Rectal smooth muscle tissue (tissue), 1 donor: ENCODE data around the gene FN1.

Experiments
- H3K27ac ChIP-seq: one replicate; pipeline ENCODE4 v1.7.0; 2013; ENCODE audit warnings: low read depth, low read length, inconsistent platforms
- H3K27me3 ChIP-seq: one replicate; pipeline ENCODE4 v1.7.0; 2013; ENCODE audit warnings: low read length; ENCODE audit not compliant: control insufficient read depth, insufficient read depth
- H3K36me3 ChIP-seq: one replicate; pipeline ENCODE4 v1.7.0; 2013; ENCODE audit warnings: low read length; ENCODE audit not compliant: control insufficient read depth, insufficient read depth
- H3K4me1 ChIP-seq: one replicate; pipeline ENCODE4 v1.7.0; 2013; ENCODE audit warnings: low read length; ENCODE audit not compliant: control insufficient read depth, insufficient read depth
- H3K4me3 ChIP-seq: one replicate; pipeline ENCODE4 v1.7.0; 2013; ENCODE audit warnings: low read length
- H3K9ac ChIP-seq: one replicate; pipeline ENCODE4 v1.7.0; 2013; ENCODE audit warnings: low read length

Gene FN1

DNA sequence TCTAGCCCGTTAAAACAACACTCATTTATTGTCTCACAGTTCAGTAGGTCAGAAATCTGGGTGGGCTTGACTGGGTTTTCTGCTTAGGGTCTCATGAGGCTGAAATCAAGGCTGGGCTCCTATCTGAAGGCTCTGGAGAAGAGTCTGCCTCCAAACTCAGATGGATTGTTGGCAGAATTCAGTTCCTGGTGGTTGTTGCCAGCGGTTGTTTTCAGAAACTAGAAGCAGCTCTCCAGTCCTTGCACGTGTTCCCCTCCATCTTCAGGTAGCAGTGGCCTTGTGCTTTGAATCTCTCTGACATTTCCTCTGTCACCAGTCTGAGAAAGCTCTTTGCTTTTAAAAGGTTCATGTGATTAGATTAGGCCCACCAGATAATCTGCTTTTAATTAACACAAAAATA, 20.1 kb upstream of the FN1 start:
- Histone ChIP-seq H3K27me3 (no peaks in the 10 kb centered on the region), H3K4me3 (no peak overlapping the region), H3K9ac (no peak overlapping the region), H3K36me3 (no peaks in the 10 kb centered on the region), H3K4me1 (peaks cover 3% of the 10 kb centered on the region), H3K27ac (no peak overlapping the region)

DNA sequence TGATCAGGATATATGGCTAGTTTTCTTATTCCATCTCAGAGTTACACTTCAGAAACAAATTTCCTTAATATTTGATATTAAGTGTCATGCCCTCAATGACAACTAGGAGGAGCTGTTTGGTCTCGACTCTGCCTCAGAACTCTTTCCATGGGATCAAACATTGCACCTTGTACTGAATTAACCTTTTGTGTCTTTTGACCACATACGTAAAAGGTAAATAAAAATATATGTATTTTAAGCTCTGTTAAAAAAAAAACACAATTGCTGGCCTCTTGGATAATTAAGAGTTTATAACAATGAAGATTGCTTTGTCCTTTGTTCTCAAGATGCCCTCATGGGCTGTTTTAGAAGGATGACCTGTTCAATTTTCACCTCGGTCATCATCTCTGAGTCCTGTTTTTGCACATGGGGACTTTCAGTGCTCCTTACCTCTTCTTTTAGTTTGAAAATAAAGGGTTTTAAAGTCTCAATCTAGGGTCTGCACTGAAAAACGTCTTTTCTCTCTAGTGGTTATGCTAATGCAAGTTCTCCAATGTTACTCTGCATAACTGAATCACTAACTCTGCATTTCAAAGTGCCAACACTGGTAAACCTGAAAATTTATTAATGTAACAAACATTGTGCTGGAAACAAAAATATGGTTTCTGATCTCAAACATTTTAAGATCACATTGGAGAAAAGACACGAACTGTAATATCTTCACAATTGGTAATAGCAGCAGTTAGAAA, 18.8 kb upstream of the FN1 start:
- Histone ChIP-seq H3K27me3 (no peaks in the 10 kb centered on the region), H3K9ac (no peak overlapping the region), H3K27ac (no peak overlapping the region), H3K4me3 (no peak overlapping the region), H3K36me3 (no peaks in the 10 kb centered on the region), H3K4me1 (no peaks in the 10 kb centered on the region)

DNA sequence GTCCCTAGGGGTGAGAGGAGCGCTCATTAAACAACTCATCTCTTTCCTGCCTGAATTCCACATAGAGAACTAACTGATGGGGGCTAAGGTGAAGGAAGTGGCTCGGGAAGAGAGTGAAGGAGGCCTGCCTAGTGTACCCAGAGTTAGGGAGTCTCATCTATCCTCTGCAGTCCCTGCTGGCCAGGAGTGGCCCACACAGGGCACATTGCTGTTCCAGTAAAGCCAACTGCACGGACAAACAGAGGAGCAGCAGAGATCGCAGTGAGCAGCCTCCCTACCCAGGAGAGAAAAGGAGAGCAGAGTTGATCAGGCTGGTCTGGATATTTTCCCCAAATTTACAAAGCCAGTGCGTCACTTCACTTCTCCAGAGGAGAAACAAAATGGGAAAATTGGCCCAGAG, 16.9 kb upstream of the FN1 start:
- H3K27ac ChIP-seq = no peak overlapping the region
- H3K4me1 ChIP-seq = no peaks in the 10 kb centered on the region
- no peak overlapping the region for H3K9ac ChIP-seq
- H3K4me3 ChIP-seq = no peak overlapping the region
- H3K27me3 ChIP-seq = no peaks in the 10 kb centered on the region
- H3K36me3 ChIP-seq = no peaks in the 10 kb centered on the region

DNA sequence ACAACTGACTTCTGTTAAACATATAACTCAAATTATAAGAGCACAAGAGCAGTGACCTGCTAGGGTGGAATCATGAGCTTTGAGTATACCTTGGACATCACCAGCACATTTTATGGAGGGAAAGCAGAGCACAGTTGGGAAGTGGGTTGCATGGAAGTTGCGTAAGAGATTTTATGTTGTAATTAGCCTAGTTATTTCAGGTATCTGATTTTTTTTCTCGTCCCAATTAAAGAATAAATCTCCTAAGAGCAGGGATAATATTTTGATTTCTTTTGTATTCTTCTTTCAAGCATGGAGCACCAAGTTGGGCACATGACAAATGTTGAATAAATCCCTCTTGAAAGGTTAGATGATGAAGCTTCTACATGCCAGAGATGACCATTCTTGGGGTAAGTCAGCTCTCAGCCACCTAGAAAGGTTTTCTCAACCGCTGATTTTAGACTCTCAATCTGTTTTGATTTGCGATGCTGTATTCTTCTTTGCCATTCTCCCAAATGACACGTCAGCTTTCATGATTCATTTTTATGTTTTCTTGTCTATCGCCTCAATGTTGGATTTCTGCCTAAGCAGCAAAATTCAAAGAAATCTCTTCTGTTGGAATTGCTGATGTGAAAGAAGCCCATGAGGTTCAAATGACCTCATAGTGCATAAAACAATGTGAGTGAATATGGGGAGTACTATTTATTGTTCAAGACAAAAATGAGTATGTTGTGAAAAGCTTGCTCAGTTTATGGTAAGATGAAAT, 15.3 kb upstream of the FN1 start:
- H3K36me3 ChIP-seq = no peaks in the 10 kb centered on the region
- no peaks in the 10 kb centered on the region for H3K4me1 ChIP-seq
- no peaks in the 10 kb centered on the region for H3K27me3 ChIP-seq
- H3K4me3 ChIP-seq = no peak overlapping the region
- no peak overlapping the region for H3K27ac ChIP-seq
- no peak overlapping the region for H3K9ac ChIP-seq

DNA sequence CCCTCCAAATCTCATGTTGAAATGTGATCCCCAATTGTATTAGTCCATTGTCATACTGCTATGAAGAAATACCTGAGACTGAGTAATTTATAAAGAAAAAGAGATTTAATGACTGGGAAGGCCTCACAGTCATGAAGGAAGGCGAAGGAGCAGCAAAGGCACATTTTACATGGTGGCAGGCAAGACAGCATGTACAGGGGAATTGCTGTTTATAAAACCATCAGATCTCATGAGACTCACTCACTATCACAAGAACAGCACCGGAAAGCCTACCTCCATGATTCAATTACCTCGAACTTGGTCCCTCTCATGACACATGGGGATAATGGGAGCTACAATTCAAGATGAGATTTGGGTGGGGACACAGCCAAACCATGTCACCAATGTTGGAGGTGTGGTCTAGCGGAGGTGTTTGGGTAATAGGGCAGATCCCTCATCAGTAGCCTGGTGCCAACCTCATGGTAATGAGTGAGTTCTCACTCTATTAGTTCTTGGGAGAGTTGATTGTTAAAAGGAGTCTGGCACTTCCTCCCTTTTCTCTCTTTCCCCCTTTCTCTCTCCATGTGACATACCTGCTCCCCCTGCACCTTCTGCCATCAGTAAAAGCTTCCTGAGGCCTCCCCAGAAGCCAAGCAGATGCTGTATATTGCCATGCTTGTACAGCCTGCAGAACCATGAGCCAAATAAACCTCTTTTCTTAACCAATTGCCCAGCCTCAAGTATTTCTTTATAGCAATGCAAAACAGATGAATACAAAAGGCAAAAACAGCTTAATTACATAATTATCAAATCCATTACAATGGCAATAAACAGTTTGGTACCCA, 14.5 kb upstream of the FN1 start:
- Histone ChIP-seq H3K27ac (no peak overlapping the region), H3K4me3 (no peak overlapping the region)

DNA sequence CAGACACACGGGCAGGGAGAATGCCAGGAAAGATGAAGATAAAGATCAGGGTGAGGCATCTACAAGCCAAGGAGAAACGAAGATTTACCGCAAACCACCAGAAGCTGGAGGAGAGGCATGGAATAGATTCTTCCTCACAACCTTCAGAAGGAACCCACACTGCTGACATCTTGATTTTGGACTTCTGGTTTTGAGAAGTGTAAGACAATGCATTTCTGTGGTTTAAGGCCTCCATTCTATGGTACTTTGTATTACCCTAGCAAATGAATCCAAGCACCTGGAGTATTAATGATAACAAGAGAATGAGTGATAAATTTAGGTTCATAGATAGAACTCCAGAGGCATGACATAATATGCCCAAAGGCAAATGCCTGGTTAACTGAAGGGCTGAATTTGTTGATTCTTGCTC, 11.8 kb upstream of the FN1 start:
- no peak overlapping the region for H3K9ac ChIP-seq
- no peak overlapping the region for H3K4me3 ChIP-seq
- H3K27ac ChIP-seq = no peak overlapping the region
- no peaks in the 10 kb centered on the region for H3K36me3 ChIP-seq
- H3K27me3 ChIP-seq = no peaks in the 10 kb centered on the region
- no peaks in the 10 kb centered on the region for H3K4me1 ChIP-seq

More for the DNA sequence above, 14.5 kb upstream of the FN1 start:
- no peak overlapping the region for H3K9ac ChIP-seq
- H3K27me3 ChIP-seq = no peaks in the 10 kb centered on the region
- H3K4me1 ChIP-seq = no peaks in the 10 kb centered on the region
- no peaks in the 10 kb centered on the region for H3K36me3 ChIP-seq

DNA sequence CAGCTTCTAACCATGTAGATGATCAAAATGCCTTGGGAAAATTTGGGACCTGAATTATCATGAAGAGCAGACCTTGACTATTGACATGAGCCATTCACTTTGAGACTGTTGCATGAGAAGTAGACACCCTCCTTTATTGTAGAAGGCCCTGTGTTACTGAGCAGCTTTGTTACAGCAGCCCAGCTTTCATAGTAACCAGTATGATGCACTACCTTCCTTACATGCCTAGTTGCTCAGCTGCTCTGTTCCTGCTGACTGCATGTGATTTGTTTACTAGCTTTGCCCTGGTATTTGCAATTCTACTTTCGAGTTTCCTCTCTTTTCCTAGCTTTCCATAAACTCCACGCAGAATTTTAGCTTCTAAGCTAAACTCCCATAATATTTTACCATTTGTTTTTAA, 11.2 kb upstream of the FN1 start:
- no peak overlapping the region for H3K9ac ChIP-seq
- no peaks in the 10 kb centered on the region for H3K36me3 ChIP-seq
- no peaks in the 10 kb centered on the region for H3K4me1 ChIP-seq
- H3K27me3 ChIP-seq = no peaks in the 10 kb centered on the region
- H3K4me3 ChIP-seq = no peak overlapping the region
- H3K27ac ChIP-seq = no peak overlapping the region

DNA sequence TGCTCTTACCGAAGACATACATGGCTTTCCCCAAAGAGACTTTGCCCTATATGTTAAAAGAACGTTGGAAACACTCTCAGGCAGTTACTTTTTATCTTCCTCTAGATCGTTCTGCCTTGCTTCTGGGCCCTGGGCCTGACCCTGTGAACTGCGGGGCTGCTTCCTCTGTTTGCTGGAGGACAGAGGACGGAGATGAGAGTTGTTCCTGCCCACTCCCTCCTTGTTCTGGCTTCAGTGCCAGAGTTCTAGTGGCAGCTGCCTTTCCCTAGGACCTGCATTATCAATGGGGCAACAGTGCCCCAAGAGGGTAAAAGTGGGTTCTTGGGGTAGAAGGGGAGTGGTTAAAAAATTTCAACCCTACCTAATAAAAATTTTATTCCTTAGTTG, 6.5 kb upstream of the FN1 start:
- H3K9ac ChIP-seq = no peak overlapping the region
- H3K27me3 ChIP-seq = no peaks in the 10 kb centered on the region
- H3K4me3 ChIP-seq = no peak overlapping the region
- H3K4me1 ChIP-seq = no peaks in the 10 kb centered on the region
- no peaks in the 10 kb centered on the region for H3K36me3 ChIP-seq
- no peak overlapping the region for H3K27ac ChIP-seq

DNA sequence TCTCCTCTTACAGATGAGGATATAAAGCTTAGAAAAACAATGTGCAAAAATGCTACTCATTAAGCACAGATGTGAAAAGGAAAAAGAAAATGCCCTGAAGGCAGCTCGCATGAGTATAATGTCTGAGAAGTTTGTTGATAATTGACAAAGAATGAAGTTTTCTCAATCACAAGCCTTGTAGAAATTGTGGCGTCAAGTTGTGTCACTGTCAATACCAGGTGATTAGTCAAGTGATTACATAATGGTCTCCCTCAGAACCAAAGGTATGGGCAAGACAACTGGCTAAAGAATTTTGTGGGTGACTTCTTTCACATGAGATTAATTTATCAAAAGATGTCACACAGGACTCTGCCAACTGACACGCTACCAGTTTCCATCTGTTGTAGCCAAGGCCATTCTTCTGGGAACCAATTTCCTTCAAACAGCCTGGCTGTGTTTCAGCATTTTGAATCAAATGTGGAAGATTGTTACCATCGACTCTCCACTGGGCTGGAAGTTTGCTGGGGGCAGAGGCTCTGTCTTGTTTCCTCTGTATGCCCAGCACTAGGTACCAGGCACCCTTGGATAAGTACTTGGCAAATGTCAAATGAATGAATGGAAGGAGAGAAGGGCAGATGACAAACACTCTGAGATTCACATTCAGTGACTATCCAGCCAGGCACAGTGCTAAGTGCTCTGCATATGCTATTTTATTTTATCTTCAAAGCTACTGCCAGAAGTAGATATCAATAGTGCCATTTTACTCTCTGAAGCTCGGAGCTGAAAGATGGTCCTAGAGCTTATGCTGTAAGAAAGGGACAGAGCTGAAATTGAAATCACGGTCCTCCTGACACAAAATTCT, 5.9 kb upstream of the FN1 start:
- Histone ChIP-seq H3K27me3 (no peaks in the 10 kb centered on the region), H3K4me1 (no peaks in the 10 kb centered on the region), H3K9ac (no peak overlapping the region), H3K4me3 (no peak overlapping the region), H3K27ac (no peak overlapping the region), H3K36me3 (no peaks in the 10 kb centered on the region)

DNA sequence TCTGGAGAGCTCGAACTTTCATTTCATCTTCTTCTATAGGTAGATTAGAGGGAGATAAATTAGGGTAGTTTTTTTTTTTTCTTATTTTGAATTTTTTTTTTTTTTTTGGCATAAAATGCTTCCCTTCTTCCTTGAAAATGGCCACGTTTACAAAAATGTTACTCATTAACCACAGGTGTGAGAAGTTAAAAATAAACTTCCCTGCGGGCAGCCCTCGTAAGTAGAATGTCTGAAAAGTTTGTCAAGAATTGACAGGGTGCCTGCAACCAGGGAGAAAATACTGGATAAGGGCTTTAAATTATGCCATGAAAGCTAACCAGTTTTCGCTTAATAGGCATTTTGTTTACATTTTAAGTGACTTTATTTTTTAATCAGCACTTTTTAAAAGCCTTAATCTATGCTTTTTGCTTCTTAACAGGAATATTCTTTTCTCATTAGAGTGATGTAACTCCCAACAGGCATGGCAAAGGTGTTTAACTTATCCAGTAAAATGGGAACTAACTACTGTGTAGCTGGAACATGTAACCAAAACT, 4.2 kb upstream of the FN1 start:
- no peaks in the 10 kb centered on the region for H3K27me3 ChIP-seq
- no peak overlapping the region for H3K27ac ChIP-seq
- H3K9ac ChIP-seq = no peak overlapping the region
- no peaks in the 10 kb centered on the region for H3K4me1 ChIP-seq
- no peak overlapping the region for H3K4me3 ChIP-seq
- H3K36me3 ChIP-seq = no peaks in the 10 kb centered on the region

DNA sequence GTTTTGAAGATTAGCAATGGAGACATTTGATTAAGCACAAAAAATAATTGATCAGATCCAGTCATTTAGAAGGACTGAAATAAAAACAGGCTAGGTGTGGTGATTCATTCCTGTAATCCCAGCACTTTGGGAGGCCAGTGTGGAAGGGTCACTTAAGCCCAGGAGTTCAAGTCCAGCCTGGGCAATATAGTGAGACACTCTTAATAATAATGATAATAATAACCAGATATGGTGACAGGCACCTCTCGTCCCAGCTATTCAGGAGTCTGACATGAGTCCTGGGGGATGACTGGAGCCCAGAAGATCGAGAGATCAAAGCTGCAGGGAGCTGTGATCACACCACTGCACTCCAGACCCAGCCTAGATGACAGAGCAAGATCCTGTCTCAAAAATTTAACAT, 3.5 kb upstream of the FN1 start:
- Histone ChIP-seq H3K27me3 (no peaks in the 10 kb centered on the region), H3K36me3 (no peaks in the 10 kb centered on the region), H3K27ac (no peak overlapping the region), H3K9ac (no peak overlapping the region), H3K4me3 (no peak overlapping the region), H3K4me1 (no peaks in the 10 kb centered on the region)

DNA sequence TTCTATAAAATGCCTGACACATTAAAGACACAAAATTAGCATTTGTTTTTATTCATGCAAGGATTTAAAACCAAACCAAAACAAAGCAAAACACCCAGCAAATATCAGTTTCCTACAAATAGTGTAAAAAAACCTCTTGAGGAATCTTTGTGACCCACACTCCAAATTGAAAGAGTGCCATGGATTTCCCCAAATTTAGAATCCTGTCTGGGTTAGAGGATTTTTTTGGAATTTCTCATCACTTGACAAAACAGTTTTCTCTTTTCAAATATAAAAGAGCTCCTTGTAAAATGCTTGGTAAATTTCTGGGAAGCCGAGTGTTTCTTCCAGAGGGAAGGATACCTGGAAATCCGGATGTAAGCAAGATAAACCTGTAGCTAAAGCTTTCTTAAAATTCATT, 1.7 kb upstream of the FN1 start:
- no peak overlapping the region for H3K4me3 ChIP-seq
- H3K9ac ChIP-seq = no peak overlapping the region
- no peaks in the 10 kb centered on the region for H3K27me3 ChIP-seq
- no peaks in the 10 kb centered on the region for H3K36me3 ChIP-seq
- peak overlapping the region; percentile 98 for H3K27ac ChIP-seq
- H3K4me1 ChIP-seq = peaks cover 4% of the 10 kb centered on the region
